Measurements from ENCODE around the gene THAP7. TPM values are rescaled to one million over a fixed set of nuclear protein-coding genes. Genes with fewer than 3 reads are reported as not detected.

Gene THAP7
- total and polyA plus RNA-seq, 2 of the 4 experiments (the other 2 are of a cell fraction) = 14.2 to 19.8 TPM

DNA sequence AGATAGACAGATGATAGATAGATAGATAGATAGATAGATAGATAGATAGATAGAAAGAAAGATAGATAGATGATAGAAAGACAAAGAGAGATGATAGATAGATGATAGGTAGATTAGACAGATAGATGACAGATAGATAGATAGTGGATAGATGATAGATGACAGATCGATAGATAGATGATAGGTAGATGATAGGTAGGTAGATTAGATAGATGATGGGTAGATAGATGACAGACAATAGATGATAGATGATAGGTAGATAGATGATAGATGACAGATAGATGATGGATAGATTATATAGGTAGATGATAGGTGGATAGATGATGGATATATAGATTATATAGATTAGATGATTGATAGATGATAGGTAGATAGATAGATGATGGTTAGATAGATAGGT, 15.6 kb downstream of the THAP7 start:
- Histone ChIP-seq H2BK15ac (ENCODE audit: low read depth, low read length) (no peak overlapping the region), H3K27ac (ENCODE audit: insufficient read depth, low read length) (no peak overlapping the region), H4K91ac (ENCODE audit: insufficient read depth, low read depth, low read length) (no peak overlapping the region), H2BK20ac (ENCODE audit: low read depth, low read length) (no peak overlapping the region), H4K20me1 (ENCODE audit: insufficient read depth, low read length) (no peaks in the 10 kb centered on the region), H2BK5ac (ENCODE audit: low read depth, low read length, poor library complexity, severe bottlenecking) (no peak overlapping the region), H3K9me3 (ENCODE audit: control insufficient read depth, insufficient read depth, low read length) (no peaks in the 10 kb centered on the region), H3K36me3 (ENCODE audit: control insufficient read depth, insufficient read depth, low read length) (peaks cover 38% of the 10 kb centered on the region), H3K4me2 (ENCODE audit: low read depth, low read length) (no peak overlapping the region), H3K4me3 (ENCODE audit: insufficient read depth, low read depth, low read length) (no peak overlapping the region), H3K27me3 (ENCODE audit: control insufficient read depth, insufficient read depth, low read length) (no peaks in the 10 kb centered on the region), H3K4me1 (ENCODE audit: control insufficient read depth, insufficient read depth, low read length) (peaks cover 9% of the 10 kb centered on the region), H2AFZ (replicated peaks; ENCODE audit: low read length, poor library complexity) (no peak overlapping the region), H3K4ac (ENCODE audit: low read depth, low read length) (no peak overlapping the region), H2BK120ac (ENCODE audit: low read depth, low read length) (no peak overlapping the region), H3K14ac (replicated peaks; ENCODE audit: low read depth, low read length) (no peak overlapping the region), H4K5ac (ENCODE audit: low read depth, low read length) (no peak overlapping the region), H3K56ac (ENCODE audit: extremely low read depth, insufficient read depth, low read length) (no peak overlapping the region), H2AK9ac (replicated peaks; ENCODE audit: low read depth, low read length, poor library complexity) (no peak overlapping the region), H2AK5ac (ENCODE audit: low read depth, low read length) (no peak overlapping the region), H3K79me1 (ENCODE audit: low read depth in 1 of 2, low read length in 2 of 2) (peaks cover 23 to 42% of the 10 kb centered on the region in 2 experiments), H3K23ac (ENCODE audit: low read depth, low read length) (no peak overlapping the region), H3K9me1 (ENCODE audit: insufficient read depth, low read length) (peaks cover 10% of the 10 kb centered on the region; the same call in 1 of the 2 replicates), H3K9ac (ENCODE audit: low read depth, low read length) (no peak overlapping the region), H4K8ac (ENCODE audit: low read depth in 2 of 2, low read length in 2 of 2) (no peak overlapping the region), H3K18ac (ENCODE audit: low read depth, low read length) (no peak overlapping the region)
- DNase-seq (no peak), ATAC-seq (ENCODE audit: low read depth) (no peak)
- no TSS peak for BruUV-seq (replicated peaks)
- POLR2A ChIA-PET (ENCODE audit: unreplicated experiment) = interaction anchor here (0.6 kb wide), 1 partner anchor 18 kb away, joined by 3 read pairs; no protein-coding TSS in a partner anchor
- 100% methylated on average over 1 of the region's 1 CpG; no CpG with 5 or more reads in 1 of the 2 experiments for WGBS, 2 experiments (ENCODE audit: extremely low coverage in 2 of 2, insufficient read length in 1 of 2)
- in situ Hi-C loops (cut with MboI; ENCODE audit: low sequenced_read_pairs) = no loop called here
- TF ChIP-seq POLR2A (IDR thresholded peaks at IDR 0.05; ENCODE audit: low read depth, low read length) = no peak
- TF ChIP-seq NFE2L2 (IDR thresholded peaks at IDR 0.05; ENCODE audit: low read depth, low read length) = no peak
- no peak for TF ChIP-seq CEBPB (IDR thresholded peaks at IDR 0.05; ENCODE audit: low read depth, low read length)
- no peak for TF ChIP-seq MAZ (IDR thresholded peaks at IDR 0.05; ENCODE audit: borderline replicate concordance, low read depth, low read length)
- TF ChIP-seq MXI1 (IDR thresholded peaks at IDR 0.05; ENCODE audit: borderline replicate concordance, low read depth, low read length) = no peak
- TF ChIP-seq, protein P1, sequence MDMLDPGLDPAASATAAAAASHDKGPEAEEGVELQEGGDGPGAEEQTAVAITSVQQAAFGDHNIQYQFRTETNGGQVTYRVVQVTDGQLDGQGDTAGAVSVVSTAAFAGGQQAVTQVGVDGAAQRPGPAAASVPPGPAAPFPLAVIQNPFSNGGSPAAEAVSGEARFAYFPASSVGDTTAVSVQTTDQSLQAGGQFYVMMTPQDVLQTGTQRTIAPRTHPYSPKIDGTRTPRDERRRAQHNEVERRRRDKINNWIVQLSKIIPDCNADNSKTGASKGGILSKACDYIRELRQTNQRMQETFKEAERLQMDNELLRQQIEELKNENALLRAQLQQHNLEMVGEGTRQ (IDR thresholded peaks at IDR 0.05; ENCODE audit: low read depth, low read length) = no peak
- TF ChIP-seq MAFK (IDR thresholded peaks at IDR 0.05; ENCODE audit: low read depth, low read length) = no peak
- no peak for TF ChIP-seq BHLHE40 (IDR thresholded peaks at IDR 0.05; ENCODE audit: low read depth, low read length)
- TF ChIP-seq CHD1 (IDR thresholded peaks at IDR 0.05; ENCODE audit: low read depth, low read length) = no peak
- TF ChIP-seq, protein P2, sequence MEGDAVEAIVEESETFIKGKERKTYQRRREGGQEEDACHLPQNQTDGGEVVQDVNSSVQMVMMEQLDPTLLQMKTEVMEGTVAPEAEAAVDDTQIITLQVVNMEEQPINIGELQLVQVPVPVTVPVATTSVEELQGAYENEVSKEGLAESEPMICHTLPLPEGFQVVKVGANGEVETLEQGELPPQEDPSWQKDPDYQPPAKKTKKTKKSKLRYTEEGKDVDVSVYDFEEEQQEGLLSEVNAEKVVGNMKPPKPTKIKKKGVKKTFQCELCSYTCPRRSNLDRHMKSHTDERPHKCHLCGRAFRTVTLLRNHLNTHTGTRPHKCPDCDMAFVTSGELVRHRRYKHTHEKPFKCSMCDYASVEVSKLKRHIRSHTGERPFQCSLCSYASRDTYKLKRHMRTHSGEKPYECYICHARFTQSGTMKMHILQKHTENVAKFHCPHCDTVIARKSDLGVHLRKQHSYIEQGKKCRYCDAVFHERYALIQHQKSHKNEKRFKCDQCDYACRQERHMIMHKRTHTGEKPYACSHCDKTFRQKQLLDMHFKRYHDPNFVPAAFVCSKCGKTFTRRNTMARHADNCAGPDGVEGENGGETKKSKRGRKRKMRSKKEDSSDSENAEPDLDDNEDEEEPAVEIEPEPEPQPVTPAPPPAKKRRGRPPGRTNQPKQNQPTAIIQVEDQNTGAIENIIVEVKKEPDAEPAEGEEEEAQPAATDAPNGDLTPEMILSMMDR (conservative IDR thresholded peaks at IDR 0.05; ENCODE audit: low read depth, low read length) = no peak
- TF ChIP-seq, protein P3, sequence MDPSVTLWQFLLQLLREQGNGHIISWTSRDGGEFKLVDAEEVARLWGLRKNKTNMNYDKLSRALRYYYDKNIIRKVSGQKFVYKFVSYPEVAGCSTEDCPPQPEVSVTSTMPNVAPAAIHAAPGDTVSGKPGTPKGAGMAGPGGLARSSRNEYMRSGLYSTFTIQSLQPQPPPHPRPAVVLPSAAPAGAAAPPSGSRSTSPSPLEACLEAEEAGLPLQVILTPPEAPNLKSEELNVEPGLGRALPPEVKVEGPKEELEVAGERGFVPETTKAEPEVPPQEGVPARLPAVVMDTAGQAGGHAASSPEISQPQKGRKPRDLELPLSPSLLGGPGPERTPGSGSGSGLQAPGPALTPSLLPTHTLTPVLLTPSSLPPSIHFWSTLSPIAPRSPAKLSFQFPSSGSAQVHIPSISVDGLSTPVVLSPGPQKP (IDR thresholded peaks at IDR 0.05; ENCODE audit: borderline replicate concordance, low read depth, low read length) = no peak
- TF ChIP-seq SMC3 (IDR thresholded peaks at IDR 0.05; ENCODE audit: low read depth, low read length) = no peak
- TF ChIP-seq RFX5 (IDR thresholded peaks at IDR 0.05; ENCODE audit: low read depth, low read length) = no peak
- TF ChIP-seq FOS (IDR thresholded peaks at IDR 0.05; ENCODE audit: low read depth, low read length) = no peak
- no peak for TF ChIP-seq RCOR1 (IDR thresholded peaks at IDR 0.05; ENCODE audit: insufficient replicate concordance, low read length)
- no peak for TF ChIP-seq RAD21 (IDR thresholded peaks at IDR 0.05; ENCODE audit: low read length)
- intact Hi-C loops (cut with micrococcal nuclease) = no loop called here
- dilution Hi-C loops (cut with HindIII; ENCODE audit: low sequenced_read_pairs, unreplicated experiment) = no loop called here
- CTCF ChIA-PET = no interaction called here
